Measurements from ENCODE around the gene STXBP4.

Gene STXBP4

GRCh38 chr17:55216888-55217287, 248.3 kb downstream of the STXBP4 start:
- Histone ChIP-seq H3K4me1 (ENCODE audit: insufficient read depth, low read length) (no peaks in the 10 kb centered on the region), H3K4me3 (ENCODE audit: low read length) (no peak overlapping the region), H3K9me3 (ENCODE audit: low read length) (no peaks in the 10 kb centered on the region), H2AFZ (ENCODE audit: low read depth, low read length) (no peak overlapping the region), H3K36me3 (ENCODE audit: insufficient read depth, low read length) (no peaks in the 10 kb centered on the region), H3K27me3 (ENCODE audit: insufficient read depth, low read length) (no peaks in the 10 kb centered on the region)

GRCh38 chr17:55219459-55219858, 250.9 kb downstream of the STXBP4 start:
- Histone ChIP-seq H3K9me3 (ENCODE audit: low read length) (no peaks in the 10 kb centered on the region), H3K36me3 (ENCODE audit: insufficient read depth, low read length) (no peaks in the 10 kb centered on the region), H3K4me1 (ENCODE audit: insufficient read depth, low read length) (no peaks in the 10 kb centered on the region), H3K27me3 (ENCODE audit: insufficient read depth, low read length) (no peaks in the 10 kb centered on the region), H3K4me3 (ENCODE audit: low read length) (no peak overlapping the region), H2AFZ (ENCODE audit: low read depth, low read length) (no peak overlapping the region)

- H3K9me3 ChIP-seq (ENCODE audit: low read length), result no peaks in the 10 kb centered on the region
- no peaks in the 10 kb centered on the region for H3K27me3 ChIP-seq (ENCODE audit: insufficient read depth, low read length)
- H3K36me3 ChIP-seq (ENCODE audit: insufficient read depth, low read length), result no peaks in the 10 kb centered on the region
- no peak overlapping the region for H2AFZ ChIP-seq (ENCODE audit: low read depth, low read length)
- H3K4me1 ChIP-seq (ENCODE audit: insufficient read depth, low read length), result no peaks in the 10 kb centered on the region
- H3K4me3 ChIP-seq (ENCODE audit: low read length), result no peak overlapping the region
These were observed 251.4 kb downstream of the STXBP4 start for GRCh38 chr17:55219934-55220333.

Data from neuron (in vitro differentiated cells).